GM12864 (cell line): Measurements from ENCODE around the gene TOR1AIP1.

Experiments
- DNase-seq: peaks from one replicate; pipeline ENCODE4 v3.0.0-alpha.2; 2011; ENCODE audit warnings: low read depth
- H3K4me3 ChIP-seq: 2 replicates; pipeline ENCODE4 v1.5.1; 2011; ENCODE audit warnings: mild to moderate bottlenecking, low read depth, low read length, control low read depth
- TF ChIP-seq, protein P1 (sequence below): IDR thresholded peaks from 2 replicates; pipeline ENCODE4 v1.5.1; 2011; ENCODE audit warnings: low read depth, mild to moderate bottlenecking, moderate library complexity, low read length, control low read depth, inconsistent platforms; ENCODE audit errors: missing control alignments

TOR1AIP1 gene

DNA sequence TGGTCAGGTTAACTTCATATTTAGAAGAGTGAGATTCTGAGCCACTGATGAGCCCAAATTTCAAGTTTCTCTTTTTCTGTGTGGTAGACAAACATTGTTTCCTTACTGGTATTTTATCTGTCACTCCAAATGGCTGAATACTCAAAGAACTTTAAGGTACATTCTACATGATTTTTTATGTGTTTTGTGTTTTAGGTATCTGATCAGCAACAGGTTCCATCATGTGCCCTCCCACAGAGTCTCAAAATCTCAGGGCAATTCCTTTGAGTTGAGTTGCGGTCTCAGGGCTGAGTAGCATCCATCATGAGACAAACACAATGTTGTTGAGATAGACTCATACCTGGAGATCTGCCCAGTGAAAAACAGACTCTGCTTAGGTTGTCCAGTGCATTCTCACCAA, 57.9 kb downstream of the TOR1AIP1 start:
- DNase-seq, result no peak
- H3K4me3 ChIP-seq, result no peak overlapping the region
- TF ChIP-seq, protein P1, sequence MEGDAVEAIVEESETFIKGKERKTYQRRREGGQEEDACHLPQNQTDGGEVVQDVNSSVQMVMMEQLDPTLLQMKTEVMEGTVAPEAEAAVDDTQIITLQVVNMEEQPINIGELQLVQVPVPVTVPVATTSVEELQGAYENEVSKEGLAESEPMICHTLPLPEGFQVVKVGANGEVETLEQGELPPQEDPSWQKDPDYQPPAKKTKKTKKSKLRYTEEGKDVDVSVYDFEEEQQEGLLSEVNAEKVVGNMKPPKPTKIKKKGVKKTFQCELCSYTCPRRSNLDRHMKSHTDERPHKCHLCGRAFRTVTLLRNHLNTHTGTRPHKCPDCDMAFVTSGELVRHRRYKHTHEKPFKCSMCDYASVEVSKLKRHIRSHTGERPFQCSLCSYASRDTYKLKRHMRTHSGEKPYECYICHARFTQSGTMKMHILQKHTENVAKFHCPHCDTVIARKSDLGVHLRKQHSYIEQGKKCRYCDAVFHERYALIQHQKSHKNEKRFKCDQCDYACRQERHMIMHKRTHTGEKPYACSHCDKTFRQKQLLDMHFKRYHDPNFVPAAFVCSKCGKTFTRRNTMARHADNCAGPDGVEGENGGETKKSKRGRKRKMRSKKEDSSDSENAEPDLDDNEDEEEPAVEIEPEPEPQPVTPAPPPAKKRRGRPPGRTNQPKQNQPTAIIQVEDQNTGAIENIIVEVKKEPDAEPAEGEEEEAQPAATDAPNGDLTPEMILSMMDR, result no peak

DNA sequence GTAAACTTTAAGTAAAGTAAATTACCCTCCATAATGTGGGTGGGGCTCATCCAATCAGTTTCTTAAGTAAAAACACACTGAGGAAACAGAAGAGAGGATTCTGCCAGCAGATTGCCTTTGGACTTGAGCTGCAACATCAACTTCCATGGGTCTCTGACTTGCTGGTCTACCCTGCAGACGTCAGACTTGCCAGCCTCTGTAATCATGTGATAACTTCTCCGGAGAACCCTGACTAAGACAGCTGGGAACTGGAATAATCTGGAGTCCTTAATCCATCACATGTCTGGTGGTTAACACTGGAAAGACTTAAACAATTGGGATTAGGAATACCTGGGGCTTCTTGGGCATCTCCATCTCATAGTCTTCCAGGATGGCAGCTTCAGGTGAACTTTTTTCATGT, 59.4 kb downstream of the TOR1AIP1 start:
- TF ChIP-seq, protein P1, result no peak

GRCh38 chr1:179950651-179951050, 68.6 kb downstream of the TOR1AIP1 start:
- TF ChIP-seq, protein P1, result no peak
- no peak overlapping the region for H3K4me3 ChIP-seq
- DNase-seq, result no peak

More for the DNA sequence above, 59.4 kb downstream of the TOR1AIP1 start:
- DNase-seq, result no peak
- H3K4me3 ChIP-seq, result no peak overlapping the region

DNA sequence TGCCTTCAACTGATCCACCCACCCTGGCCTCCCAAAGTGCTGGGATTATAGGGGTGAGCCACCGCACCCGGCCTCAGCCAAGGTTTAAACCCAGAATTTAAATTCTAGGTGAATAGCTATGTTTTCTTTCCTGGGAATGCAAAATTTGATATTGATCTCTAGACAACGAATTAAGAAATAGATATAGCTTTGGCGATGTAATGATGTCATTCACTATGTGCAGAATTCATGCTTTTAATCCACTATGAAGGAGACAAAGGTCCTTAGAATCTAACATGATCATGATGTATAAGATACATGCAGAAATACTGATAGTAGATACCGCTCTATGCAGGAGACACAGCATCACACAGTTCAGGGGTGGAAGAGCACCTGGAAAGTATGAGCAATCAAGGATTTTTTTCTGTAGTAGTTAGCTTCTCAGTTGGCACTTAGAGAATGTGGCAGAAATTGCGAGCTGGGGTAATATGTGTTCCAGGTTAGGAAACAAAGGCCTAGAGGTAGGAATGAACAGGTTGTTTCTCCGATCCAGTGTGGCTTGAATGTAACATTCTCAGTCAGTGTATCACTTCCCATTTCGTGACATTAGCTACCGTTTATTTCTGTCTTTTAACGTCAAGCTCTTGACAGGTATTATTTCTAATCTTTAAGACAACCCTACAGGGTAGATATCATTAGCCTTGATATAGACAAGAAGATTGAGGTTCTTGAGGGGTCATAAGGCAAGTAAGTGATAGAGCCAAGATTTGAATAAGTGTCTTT, 69.5 kb downstream of the TOR1AIP1 start:
- no peak overlapping the region for H3K4me3 ChIP-seq
- TF ChIP-seq, protein P1, result no peak

GRCh38 chr1:179952186-179952585, 70.1 kb downstream of the TOR1AIP1 start:
- TF ChIP-seq, protein P1, result no peak
- no peak for DNase-seq
- no peak overlapping the region for H3K4me3 ChIP-seq

More for the DNA sequence above, 69.5 kb downstream of the TOR1AIP1 start:
- DNase-seq, result no peak

GRCh38 chr1:179953974-179954492, 71.9 kb downstream of the TOR1AIP1 start:
- H3K4me3 ChIP-seq, result peak overlapping the region; percentile 76
- TF ChIP-seq, protein P1, result peak; percentile 43
- no peak for DNase-seq
